Stimulated activated CD8-positive, alpha-beta memory T cell treated with anti-CD3 and anti-CD28 coated beads, Interleukin-7, amount 100 ng/mL, for 48 hours (primary cell): ENCODE measurements around the gene ZFP82.

Experiments
- DNase-seq, 2 donors: peaks; one replicate each; pipeline ENCODE4 v3.0.0-alpha.2; 2020; ENCODE audit warnings: low read depth in 1 of 2; ENCODE audit errors: extremely low read depth in 1 of 2

Gene ZFP82

GRCh38 chr19:36373638-36374156 is 44.7 kb downstream of the ZFP82 start:
- DNase-seq: no peak

- no peak for DNase-seq
Measured at GRCh38 chr19:36371886-36372285, 46.6 kb downstream of the ZFP82 start.

GRCh38 chr19:36363845-36364244 is 54.6 kb downstream of the ZFP82 start:
- DNase-seq: no peak
